ENCODE measurements around the gene TMCC1.
"Not testable (repeated sequence)": the region's sequence is repeated elsewhere in the genome, so short reads cannot be mapped to it uniquely, and the experiment has no call there.

The TMCC1 gene

DNA sequence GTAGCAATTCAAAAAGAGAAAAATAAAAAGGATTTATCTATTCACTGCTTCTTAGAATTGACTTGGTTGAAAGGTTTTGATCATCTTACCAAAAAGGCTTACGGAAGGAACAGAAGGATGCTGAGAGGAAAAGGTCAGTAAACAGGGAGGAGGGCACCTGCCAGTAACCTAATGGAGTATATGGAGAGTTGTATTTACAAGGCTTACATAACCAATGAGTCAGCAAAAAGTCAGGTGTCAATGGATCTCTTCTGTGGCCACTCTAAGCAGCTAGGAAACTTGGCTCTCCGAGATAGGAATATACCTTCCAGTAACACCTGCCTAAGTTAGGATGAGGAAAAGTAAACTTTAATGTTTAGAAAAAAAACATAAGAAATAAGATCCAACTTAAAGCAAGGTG is 206.6 kb downstream of the TMCC1 start:
- no peak overlapping the region for H3K4me3 ChIP-seq (ENCODE audit: low read depth, low read length)
- DNase-seq (ENCODE audit: low read depth): no peak
- TF ChIP-seq, protein P1, sequence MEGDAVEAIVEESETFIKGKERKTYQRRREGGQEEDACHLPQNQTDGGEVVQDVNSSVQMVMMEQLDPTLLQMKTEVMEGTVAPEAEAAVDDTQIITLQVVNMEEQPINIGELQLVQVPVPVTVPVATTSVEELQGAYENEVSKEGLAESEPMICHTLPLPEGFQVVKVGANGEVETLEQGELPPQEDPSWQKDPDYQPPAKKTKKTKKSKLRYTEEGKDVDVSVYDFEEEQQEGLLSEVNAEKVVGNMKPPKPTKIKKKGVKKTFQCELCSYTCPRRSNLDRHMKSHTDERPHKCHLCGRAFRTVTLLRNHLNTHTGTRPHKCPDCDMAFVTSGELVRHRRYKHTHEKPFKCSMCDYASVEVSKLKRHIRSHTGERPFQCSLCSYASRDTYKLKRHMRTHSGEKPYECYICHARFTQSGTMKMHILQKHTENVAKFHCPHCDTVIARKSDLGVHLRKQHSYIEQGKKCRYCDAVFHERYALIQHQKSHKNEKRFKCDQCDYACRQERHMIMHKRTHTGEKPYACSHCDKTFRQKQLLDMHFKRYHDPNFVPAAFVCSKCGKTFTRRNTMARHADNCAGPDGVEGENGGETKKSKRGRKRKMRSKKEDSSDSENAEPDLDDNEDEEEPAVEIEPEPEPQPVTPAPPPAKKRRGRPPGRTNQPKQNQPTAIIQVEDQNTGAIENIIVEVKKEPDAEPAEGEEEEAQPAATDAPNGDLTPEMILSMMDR (IDR thresholded peaks at IDR 0.05; ENCODE audit: low read depth, low read length, missing control alignments): no peak

DNA sequence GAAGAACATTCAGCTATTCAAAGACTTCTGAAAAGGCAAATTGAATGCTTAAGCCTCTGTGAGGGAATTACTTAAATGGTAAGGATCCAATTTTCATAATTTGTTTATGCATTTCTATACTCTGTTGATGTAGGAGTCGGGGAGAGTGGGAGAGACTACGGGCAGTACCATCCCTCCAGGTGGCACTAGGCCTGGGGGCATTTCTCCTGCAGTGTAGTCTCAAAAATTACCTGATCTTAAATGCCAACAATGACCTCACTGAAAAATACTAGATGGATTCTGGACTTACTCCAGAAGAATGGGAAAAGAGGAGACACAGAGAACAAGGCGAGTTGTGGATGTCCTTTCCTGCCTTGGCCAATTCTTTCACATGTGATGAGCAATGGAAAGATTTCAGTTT is 209.2 kb downstream of the TMCC1 start:
- TF ChIP-seq, protein P1 (IDR thresholded peaks at IDR 0.05; ENCODE audit: low read depth, low read length, missing control alignments): no peak
- DNase-seq (ENCODE audit: low read depth): no peak
- no peak overlapping the region for H3K4me3 ChIP-seq (ENCODE audit: low read depth, low read length)

DNA sequence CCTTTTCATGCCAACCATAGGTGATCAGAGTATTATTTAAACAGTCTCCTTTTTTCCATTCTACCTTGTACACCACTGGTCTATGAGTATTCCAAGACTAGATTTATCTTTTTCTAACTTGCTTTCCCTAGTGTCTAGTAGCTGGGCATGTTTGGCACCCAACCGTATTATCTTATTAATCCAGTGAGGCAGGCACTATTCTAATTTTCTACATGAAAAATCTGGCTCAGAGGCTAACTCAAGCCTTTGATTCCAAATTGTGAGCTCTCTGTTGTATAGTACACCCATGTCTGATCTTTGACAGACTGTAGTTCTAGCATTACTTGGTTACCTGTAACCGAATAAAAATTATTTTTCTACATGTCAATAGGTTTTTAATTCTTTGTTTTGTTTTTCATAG is 210.3 kb downstream of the TMCC1 start:
- TF ChIP-seq, protein P1 (IDR thresholded peaks at IDR 0.05; ENCODE audit: low read depth, low read length, missing control alignments): no peak
- no peak overlapping the region for H3K4me3 ChIP-seq (ENCODE audit: low read depth, low read length)
- no peak for DNase-seq (ENCODE audit: low read depth)

DNA sequence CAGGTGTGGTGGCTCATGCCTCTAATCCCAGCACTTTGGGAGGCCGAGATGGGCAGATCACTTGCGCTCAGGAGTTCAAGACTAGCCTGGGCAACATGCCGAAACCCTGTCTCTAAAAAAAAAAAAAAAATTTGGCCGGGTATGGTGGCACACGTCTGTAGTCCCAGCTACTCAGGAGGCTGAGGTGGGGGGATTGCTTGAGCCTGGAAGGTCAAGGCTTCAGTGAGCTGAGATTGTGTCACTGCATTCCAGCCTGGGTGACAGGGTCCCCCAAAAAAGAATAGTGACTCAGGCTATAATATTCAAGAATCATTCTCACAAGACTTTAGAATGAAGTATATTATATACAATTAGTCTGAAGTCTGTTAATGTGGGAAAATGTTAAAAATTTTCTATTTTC is 216.5 kb downstream of the TMCC1 start:
- H3K4me3 ChIP-seq (ENCODE audit: low read depth, low read length): no peak overlapping the region
- TF ChIP-seq, protein P1 (IDR thresholded peaks at IDR 0.05; ENCODE audit: low read depth, low read length, missing control alignments): no peak
- DNase-seq (ENCODE audit: low read depth): no peak

DNA sequence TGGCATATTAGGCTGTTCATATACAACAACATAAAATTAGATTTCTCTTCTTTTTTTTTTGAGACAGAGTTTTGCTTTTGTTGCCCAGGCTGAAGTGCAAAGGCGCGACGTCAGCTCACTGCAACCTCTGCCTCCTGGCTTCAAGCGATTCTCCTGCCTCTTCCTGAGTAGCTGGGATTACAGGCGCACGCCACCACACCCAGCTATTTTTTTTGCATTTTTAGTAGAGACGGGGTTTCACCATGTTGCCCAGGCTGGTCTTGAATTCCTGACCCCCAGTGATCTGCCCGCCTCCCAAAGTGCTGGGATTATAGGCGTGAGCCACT is 218.8 kb downstream of the TMCC1 start:
- not testable (repeated sequence) for H3K4me3 ChIP-seq (ENCODE audit: low read depth, low read length); DNase-seq (ENCODE audit: low read depth)

DNA sequence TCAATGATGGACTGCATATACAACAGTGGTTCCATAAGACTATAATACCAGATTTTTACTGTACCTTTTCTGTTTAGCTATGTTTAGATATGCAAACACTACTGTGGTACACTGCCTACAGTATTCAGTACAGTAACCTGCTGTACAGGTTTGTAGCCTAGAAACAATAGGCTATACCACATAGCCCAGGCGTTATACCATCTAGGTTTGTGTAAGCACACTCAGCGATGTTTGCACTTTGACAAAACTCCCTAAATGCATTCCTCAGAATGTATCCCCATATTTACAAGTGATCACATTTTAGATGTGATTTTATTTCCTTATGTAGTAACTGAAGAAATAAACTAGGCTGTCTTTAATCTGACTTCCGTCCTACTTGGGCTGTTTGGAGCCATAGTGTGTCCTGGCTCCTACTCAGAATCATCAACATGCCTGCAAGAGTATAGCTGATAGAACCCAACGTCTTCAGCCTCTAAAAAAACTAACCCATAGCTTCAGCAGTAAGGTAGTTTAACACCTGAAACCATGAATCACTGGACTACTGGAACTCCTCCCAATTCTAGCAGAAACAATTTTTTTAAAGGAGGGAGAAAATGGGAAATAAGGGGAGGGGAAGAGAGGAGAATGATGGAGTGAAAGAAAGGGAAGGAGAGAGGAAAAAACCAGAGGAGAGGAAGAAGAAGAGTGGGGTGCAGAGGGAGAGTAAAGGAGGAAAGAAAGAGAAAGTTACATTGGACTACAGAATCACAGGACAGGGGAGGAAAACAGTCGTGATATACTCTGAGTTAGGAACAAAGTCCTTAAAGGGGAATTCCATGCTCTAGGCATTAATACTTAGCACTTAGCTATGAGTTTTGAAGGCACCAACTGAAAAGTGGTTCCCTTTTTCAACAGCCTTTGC is 219.4 kb downstream of the TMCC1 start:
- no peak overlapping the region for H3K4me3 ChIP-seq (ENCODE audit: low read depth, low read length)

DNA sequence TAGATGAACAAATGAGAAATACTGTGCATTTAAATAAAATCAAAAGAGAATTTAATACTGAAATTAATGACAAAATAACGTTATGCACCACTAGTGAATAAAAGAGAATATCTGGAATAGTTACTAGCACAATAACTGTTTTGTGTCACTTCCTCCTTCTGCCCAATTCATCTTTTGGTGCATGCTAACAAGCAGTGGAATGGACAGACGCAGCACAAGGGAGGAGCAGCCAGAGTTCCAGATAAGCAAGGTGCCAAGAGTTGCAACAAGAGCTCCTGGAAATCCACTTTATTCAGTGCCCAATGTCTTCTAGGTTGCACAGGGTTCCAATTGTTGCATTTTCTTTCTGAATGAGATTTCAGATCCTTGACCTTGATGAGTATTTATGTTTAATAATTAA is 220.5 kb downstream of the TMCC1 start:
- no peak overlapping the region for H3K4me3 ChIP-seq (ENCODE audit: low read depth, low read length)
- no peak for DNase-seq (ENCODE audit: low read depth)
- TF ChIP-seq, protein P1 (IDR thresholded peaks at IDR 0.05; ENCODE audit: low read depth, low read length, missing control alignments): no peak

More for the DNA sequence above, 219.4 kb downstream of the TMCC1 start:
- DNase-seq (ENCODE audit: low read depth): no peak
- TF ChIP-seq, protein P1 (IDR thresholded peaks at IDR 0.05; ENCODE audit: low read depth, low read length, missing control alignments): no peak
